H9 (cell line): ENCODE measurements around the gene FNDC1. TPM values are rescaled to one million over a fixed set of nuclear protein-coding genes. Genes with fewer than 3 reads are reported as not detected.

ENCODE experiments used
- DNase-seq: peaks from one replicate; pipeline ENCODE4 v3.0.0-alpha.2; 2017
- H2AFZ ChIP-seq: one replicate; pipeline ENCODE4 v1.6.1; 2013; ENCODE audit warnings: mild to moderate bottlenecking, low read length, control low read depth, moderate library complexity
- H2AK5ac ChIP-seq: 2 replicates; pipeline ENCODE4 v1.6.1; 2013; ENCODE audit warnings: low read length, control low read depth, mixed read lengths; ENCODE audit not compliant: insufficient read length
- H2BK120ac ChIP-seq: one replicate; pipeline ENCODE4 v1.6.1; 2013; ENCODE audit warnings: low read depth, mild to moderate bottlenecking, low read length, control low read depth, inconsistent platforms; ENCODE audit not compliant: poor library complexity, severe bottlenecking
- H2BK12ac ChIP-seq: 2 replicates; pipeline ENCODE4 v1.6.1; 2013; ENCODE audit warnings: low read length, control low read depth, mixed read lengths, low read depth; ENCODE audit not compliant: insufficient read length
- H2BK15ac ChIP-seq: 2 replicates; pipeline ENCODE4 v1.6.1; 2013; ENCODE audit warnings: low read depth, low read length, control low read depth
- H2BK20ac ChIP-seq: one replicate; pipeline ENCODE4 v1.6.1; 2013; ENCODE audit warnings: low read depth, mild to moderate bottlenecking, low read length, control low read depth, inconsistent platforms; ENCODE audit not compliant: poor library complexity, severe bottlenecking
- H2BK5ac ChIP-seq: 2 replicates; pipeline ENCODE4 v1.6.1; 2013; ENCODE audit warnings: low read length, control low read depth, mixed read lengths; ENCODE audit not compliant: insufficient read length
- H3K14ac ChIP-seq: 2 replicates; pipeline ENCODE4 v1.6.1; 2013; ENCODE audit warnings: low read length, control low read depth; ENCODE audit not compliant: insufficient read depth
- H3K18ac ChIP-seq: 2 replicates; pipeline ENCODE4 v1.6.1; 2013; ENCODE audit warnings: low read depth, mild to moderate bottlenecking, mixed read lengths, low read length, control low read depth; ENCODE audit not compliant: insufficient read length
- H3K23ac ChIP-seq: 2 replicates; pipeline ENCODE4 v1.6.1; 2013; ENCODE audit warnings: low read length, control low read depth, mixed read lengths, low read depth; ENCODE audit not compliant: insufficient read length
- H3K23me2 ChIP-seq: 2 replicates; pipeline ENCODE4 v1.6.1; 2013; ENCODE audit warnings: low read depth, mild to moderate bottlenecking, mixed read lengths, low read length, control low read depth; ENCODE audit not compliant: insufficient read length, poor library complexity, severe bottlenecking
- H3K27ac ChIP-seq: 2 replicates; pipeline ENCODE4 v1.5.1; 2013; ENCODE audit warnings: low read length, control low read depth, mixed read lengths, low read depth; ENCODE audit not compliant: insufficient read length
- H3K27me3 ChIP-seq: 2 replicates; pipeline ENCODE4 v1.6.1; 2013; ENCODE audit warnings: low read length, control low read depth, inconsistent platforms; ENCODE audit not compliant: insufficient read depth
- H3K4ac ChIP-seq: 2 replicates; pipeline ENCODE4 v1.6.1; 2013; ENCODE audit warnings: low read depth, mild to moderate bottlenecking, control low read depth, inconsistent platforms, low read length, moderate library complexity
- H3K4me1 ChIP-seq: 2 replicates; pipeline ENCODE4 v1.6.1; 2013; ENCODE audit warnings: low read length, control low read depth, inconsistent platforms; ENCODE audit not compliant: insufficient read depth
- H3K4me2 ChIP-seq: 2 replicates; pipeline ENCODE4 v1.6.1; 2013; ENCODE audit warnings: low read length, control low read depth, mixed read lengths; ENCODE audit not compliant: insufficient read length, insufficient read depth
- H3K56ac ChIP-seq: 2 replicates; pipeline ENCODE4 v1.6.1; 2013; ENCODE audit warnings: low read depth, mild to moderate bottlenecking, mixed read lengths, low read length, control low read depth; ENCODE audit not compliant: insufficient read length
- H3K79me1 ChIP-seq: 2 replicates; pipeline ENCODE4 v1.6.1; 2013; ENCODE audit warnings: low read depth, mild to moderate bottlenecking, moderate library complexity, low read length, control low read depth, inconsistent platforms; ENCODE audit not compliant: insufficient read depth, poor library complexity, severe bottlenecking
- H3K79me2 ChIP-seq: 2 replicates; pipeline ENCODE4 v1.6.1; 2013; ENCODE audit warnings: low read length, control low read depth, inconsistent platforms; ENCODE audit not compliant: insufficient read depth
- H3K9ac ChIP-seq: 2 replicates; pipeline ENCODE4 v1.6.1; 2013; ENCODE audit warnings: low read length, control low read depth, mixed read lengths; ENCODE audit not compliant: insufficient read length; ENCODE audit errors: extremely low read depth
- H3K9me3 ChIP-seq: one replicate; pipeline ENCODE4 v1.6.1; 2013; ENCODE audit warnings: low read depth, low read length, inconsistent platforms; ENCODE audit not compliant: control insufficient read depth
- H3T11ph ChIP-seq: one replicate; pipeline ENCODE4 v1.6.1; 2013; ENCODE audit warnings: mild to moderate bottlenecking, low read length, control low read depth, inconsistent platforms
- H4K20me1 ChIP-seq: one replicate; pipeline ENCODE4 v1.6.1; 2013; ENCODE audit not compliant: control insufficient read depth, insufficient read length, insufficient read depth
- H4K5ac ChIP-seq: 2 replicates; pipeline ENCODE4 v1.6.1; 2013; ENCODE audit warnings: low read depth, mild to moderate bottlenecking, mixed read lengths, low read length, control low read depth; ENCODE audit not compliant: insufficient read length
- H4K8ac ChIP-seq: replicated peaks from 2 replicates; pipeline ENCODE4 v1.6.1; 2013; ENCODE audit warnings: low read length, control low read depth, mixed read lengths, low read depth; ENCODE audit not compliant: insufficient read length
- H4K91ac ChIP-seq: 2 replicates; pipeline ENCODE4 v1.6.1; 2013; ENCODE audit warnings: low read depth, mild to moderate bottlenecking, moderate library complexity, mixed read lengths, low read length, control low read depth; ENCODE audit not compliant: insufficient read length
- H3K27ac Mint-ChIP-seq, 3 experiments: 2 replicates in 2 of 3; 3 replicates in 1 of 3; pipeline ENCODE4 v1.8.0; 2020 to 2021; ENCODE audit warnings: mixed read lengths in 3 of 3, mild to moderate bottlenecking in 1 of 3, moderate library complexity in 1 of 3
- H3K27me3 Mint-ChIP-seq: 2 replicates; pipeline ENCODE4 v1.8.0; 2021; ENCODE audit warnings: low read depth, mild to moderate bottlenecking, moderate library complexity, mixed read lengths
- H3K36me3 Mint-ChIP-seq, 3 experiments: 2 replicates in 2 of 3; 3 replicates in 1 of 3; pipeline ENCODE4 v1.8.0; 2020 to 2021; ENCODE audit warnings: low read depth in 3 of 3, mixed read lengths in 3 of 3; ENCODE audit not compliant: insufficient read depth in 1 of 3
- H3K4me1 Mint-ChIP-seq, 2 experiments: 2 replicates each; pipeline ENCODE4 v1.8.0; 2020; ENCODE audit warnings: mixed read lengths in 2 of 2
- H3K4me3 Mint-ChIP-seq, 2 experiments: 2 replicates in 1 of 2; 3 replicates in 1 of 2; pipeline ENCODE4 v1.8.0; 2020 to 2021; ENCODE audit warnings: mild to moderate bottlenecking in 2 of 2, mixed read lengths in 2 of 2, moderate library complexity in 1 of 2
- H3K9me3 Mint-ChIP-seq, 2 experiments: 2 replicates in 1 of 2; 3 replicates in 1 of 2; pipeline ENCODE4 v1.8.0; 2020; ENCODE audit warnings: mild to moderate bottlenecking in 2 of 2, mixed read lengths in 2 of 2, moderate library complexity in 1 of 2
- WGBS: extraction: QIAGEN DNeasy Blood & Tissue Kit; methylation state at CpG from one replicate; pipeline ENCODE4 v1.1.7; 2013; ENCODE audit warnings: missing lambda C conversion rate, low lambda C conversion rate, mixed read lengths; ENCODE audit not compliant: insufficient read length; ENCODE audit errors: extremely low coverage; 5-methylcytosine and 5-hydroxymethylcytosine counted together
- total RNA-seq: library from RNA; stranded (reverse); gene quantifications from 2 replicates; pipeline ENCODE4 v1.2.1, GENCODE V29; 2021
- TF ChIP-seq, protein P1 (sequence below): fragments of 200-600 bp; sonication (generic); conservative IDR thresholded peaks from 3 replicates; pipeline ENCODE4 v1.8.0; 2021; ENCODE audit warnings: antibody characterized with exemption, mild to moderate bottlenecking

FNDC1 gene
- total RNA-seq, 1 experiment from 2014 or later = 0.24 TPM

GRCh38 chr6:159119791-159120190, 49.4 kb upstream of the FNDC1 start:
- no peak for DNase-seq
- Mint-ChIP-seq H3K9me3 (no peaks in the 10 kb centered on the region), H3K4me1 (no peaks in the 10 kb centered on the region), H3K36me3 (no peaks in the 10 kb centered on the region), H3K4me3 (no peak overlapping the region), H3K27me3 (peaks cover 2% of the 10 kb centered on the region), H3K27ac (peak overlapping the region in 1 of 3 experiments; percentile 65; a peak in 1 of 7 replicates)
- Histone ChIP-seq H2BK12ac (no peak overlapping the region), H4K8ac (no peak overlapping the region), H3K23ac (no peak overlapping the region), H2AK5ac (no peak overlapping the region), H3K14ac (no peak overlapping the region; the same call in 1 of the 2 replicates), H2BK5ac (no peak overlapping the region), H3K4me1 (no peaks in the 10 kb centered on the region), H3K4ac (no peak overlapping the region), H4K91ac (no peak overlapping the region), H3K27me3 (no peaks in the 10 kb centered on the region), H2BK120ac (no peak overlapping the region), H3K9me3 (no peaks in the 10 kb centered on the region), H3K4me2 (no peak overlapping the region), H3K79me1 (no peaks in the 10 kb centered on the region), H2AFZ (no peak overlapping the region), H3K9ac (no peak overlapping the region), H4K20me1 (peaks cover 2% of the 10 kb centered on the region), H3K79me2 (no peaks in the 10 kb centered on the region), H2BK15ac (no peak overlapping the region), H3K27ac (no peak overlapping the region), H3K56ac (no peak overlapping the region), H4K5ac (no peak overlapping the region), H3K23me2 (no peaks in the 10 kb centered on the region), H3K18ac (no peak overlapping the region), H3T11ph (no peak overlapping the region), H2BK20ac (no peak overlapping the region)
- WGBS = no CpG with 5 or more reads among the region's 7 CpGs
- TF ChIP-seq, protein P1, sequence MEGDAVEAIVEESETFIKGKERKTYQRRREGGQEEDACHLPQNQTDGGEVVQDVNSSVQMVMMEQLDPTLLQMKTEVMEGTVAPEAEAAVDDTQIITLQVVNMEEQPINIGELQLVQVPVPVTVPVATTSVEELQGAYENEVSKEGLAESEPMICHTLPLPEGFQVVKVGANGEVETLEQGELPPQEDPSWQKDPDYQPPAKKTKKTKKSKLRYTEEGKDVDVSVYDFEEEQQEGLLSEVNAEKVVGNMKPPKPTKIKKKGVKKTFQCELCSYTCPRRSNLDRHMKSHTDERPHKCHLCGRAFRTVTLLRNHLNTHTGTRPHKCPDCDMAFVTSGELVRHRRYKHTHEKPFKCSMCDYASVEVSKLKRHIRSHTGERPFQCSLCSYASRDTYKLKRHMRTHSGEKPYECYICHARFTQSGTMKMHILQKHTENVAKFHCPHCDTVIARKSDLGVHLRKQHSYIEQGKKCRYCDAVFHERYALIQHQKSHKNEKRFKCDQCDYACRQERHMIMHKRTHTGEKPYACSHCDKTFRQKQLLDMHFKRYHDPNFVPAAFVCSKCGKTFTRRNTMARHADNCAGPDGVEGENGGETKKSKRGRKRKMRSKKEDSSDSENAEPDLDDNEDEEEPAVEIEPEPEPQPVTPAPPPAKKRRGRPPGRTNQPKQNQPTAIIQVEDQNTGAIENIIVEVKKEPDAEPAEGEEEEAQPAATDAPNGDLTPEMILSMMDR = no peak
